GM23248 (cell line): ENCODE measurements around the gene OR11L1. TPM values are rescaled to one million over a fixed set of nuclear protein-coding genes. Genes with fewer than 3 reads are reported as not detected.

Experiments used
- DNase-seq: peaks from one replicate; pipeline ENCODE4 v3.0.0-alpha.2; 2015
- H2AFZ ChIP-seq: fragments of 200-600 bp; sonication (generic); 2 replicates; pipeline ENCODE4 v1.6.1; 2016; ENCODE audit warnings: antibody characterized with exemption
- H3F3A ChIP-seq: fragments of 200-600 bp; sonication (generic); 2 replicates; pipeline ENCODE4 v1.6.1; 2016; ENCODE audit warnings: mild to moderate bottlenecking, antibody characterized with exemption, mixed run types; ENCODE audit not compliant: insufficient read depth
- H3K27ac ChIP-seq: fragments of 200-600 bp; sonication (generic); 2 replicates; pipeline ENCODE4 v1.5.1; 2016; ENCODE audit warnings: mild to moderate bottlenecking
- H3K27me3 ChIP-seq: fragments of 200-600 bp; sonication (generic); replicated peaks from 2 replicates; pipeline ENCODE4 v1.6.1; 2016; ENCODE audit warnings: mild to moderate bottlenecking; ENCODE audit not compliant: insufficient read depth
- H3K36me3 ChIP-seq: fragments of 200-600 bp; sonication (generic); 2 replicates; pipeline ENCODE4 v1.6.1; 2016; ENCODE audit warnings: low read depth, mild to moderate bottlenecking
- H3K4me1 ChIP-seq: fragments of 200-600 bp; sonication (generic); 2 replicates; pipeline ENCODE4 v1.6.1; 2016; ENCODE audit warnings: mild to moderate bottlenecking; ENCODE audit not compliant: insufficient read depth
- H3K4me2 ChIP-seq: fragments of 200-600 bp; sonication (generic); one replicate; pipeline ENCODE4 v1.6.1; 2016; ENCODE audit warnings: mild to moderate bottlenecking; ENCODE audit not compliant: unreplicated experiment
- H3K4me3 ChIP-seq: fragments of 200-600 bp; sonication (generic); 2 replicates; pipeline ENCODE4 v1.5.1; 2016; ENCODE audit warnings: mild to moderate bottlenecking
- H3K79me2 ChIP-seq: fragments of 200-600 bp; sonication (generic); 2 replicates; pipeline ENCODE4 v1.6.1; 2016; ENCODE audit warnings: mild to moderate bottlenecking; ENCODE audit not compliant: insufficient read depth
- H3K9ac ChIP-seq: fragments of 200-600 bp; sonication (generic); 2 replicates; pipeline ENCODE4 v1.6.1; 2016; ENCODE audit warnings: mild to moderate bottlenecking
- H3K9me2 ChIP-seq: fragments of 200-600 bp; sonication (generic); 2 replicates; pipeline ENCODE4 v1.6.1; 2016; ENCODE audit warnings: mixed run types, mild to moderate bottlenecking, moderate library complexity; ENCODE audit not compliant: insufficient read depth
- H3K9me3 ChIP-seq: fragments of 200-600 bp; sonication (generic); one replicate; pipeline ENCODE4 v1.6.1; 2017; ENCODE audit warnings: low read depth
- H4K20me1 ChIP-seq: fragments of 200-600 bp; sonication (generic); 2 replicates; pipeline ENCODE4 v1.6.0; 2016; ENCODE audit not compliant: insufficient read depth
- EZH2 ChIP-seq: fragments of 200-600 bp; sonication (generic); IDR thresholded peaks from 2 replicates; pipeline ENCODE4 v1.6.1; 2018; ENCODE audit warnings: antibody characterized with exemption, mild to moderate bottlenecking; ENCODE audit not compliant: insufficient read depth, poor library complexity, severe bottlenecking
- EZH2phosphoT487 ChIP-seq: fragments of 200-600 bp; sonication (generic); IDR thresholded peaks from 2 replicates; pipeline ENCODE4 v1.6.1; 2018; ENCODE audit warnings: antibody characterized with exemption, moderate library complexity, mild to moderate bottlenecking, low read depth; ENCODE audit not compliant: insufficient read depth
- WGBS, 2 experiments: methylation state at CpG; one replicate each; pipeline ENCODE4 v1.1.6; 2015 to 2017; ENCODE audit warnings: low lambda C conversion rate in 2 of 2, low coverage in 1 of 2; ENCODE audit errors: missing lambda C conversion rate in 2 of 2; 5-methylcytosine and 5-hydroxymethylcytosine counted together
- in situ Hi-C: fragments of 300-500 bp; cut with MboI; formaldehyde crosslinking; loops from 2 replicates; pipeline ENCODE4 v1.15.0; 2020
- polyA plus RNA-seq: library from polyadenylated mRNA; unstranded; fragments of >200 nt; fragmentation: Nextera tagmentation; extraction: Ambion mirVana; gene quantifications from 2 replicates; pipeline ENCODE4 v1.2.1, GENCODE V29; 2016
- total RNA-seq: library from RNA; depleted of rRNA; stranded (reverse); fragments of >200 nt; shearing (Covaris generic); gene quantifications from 2 replicates; pipeline ENCODE4 v1.2.3, GENCODE V29; 2014

OR11L1 gene
- total and polyA plus RNA-seq, 2 experiments from 2014 or later, result not detected

- no peaks in the 10 kb centered on the region for H3K36me3 ChIP-seq
- TF ChIP-seq EZH2phosphoT487 (no peak), EZH2 (no peak)
- H2AFZ ChIP-seq, result no peak overlapping the region
- no peaks in the 10 kb centered on the region for H3F3A ChIP-seq
- H3K27me3 ChIP-seq, result no peaks in the 10 kb centered on the region
- H3K4me3 ChIP-seq, result no peak overlapping the region
- no peak overlapping the region for H3K9ac ChIP-seq
- no peak overlapping the region for H3K27ac ChIP-seq
- no peaks in the 10 kb centered on the region for H4K20me1 ChIP-seq
- no peaks in the 10 kb centered on the region for H3K9me3 ChIP-seq
- no peaks in the 10 kb centered on the region for H3K4me1 ChIP-seq
- in situ Hi-C loops, result no loop called here
- WGBS, 2 experiments, result 0 to 5% methylated on average over 1 of the region's 1 CpG
- no peaks in the 10 kb centered on the region for H3K79me2 ChIP-seq
- H3K9me2 ChIP-seq, result no peaks in the 10 kb centered on the region
- no peak overlapping the region for H3K4me2 ChIP-seq
- no peak for DNase-seq
These were observed 12.0 kb downstream of the OR11L1 start for GRCh38 chr1:247829656-247830055.

DNA sequence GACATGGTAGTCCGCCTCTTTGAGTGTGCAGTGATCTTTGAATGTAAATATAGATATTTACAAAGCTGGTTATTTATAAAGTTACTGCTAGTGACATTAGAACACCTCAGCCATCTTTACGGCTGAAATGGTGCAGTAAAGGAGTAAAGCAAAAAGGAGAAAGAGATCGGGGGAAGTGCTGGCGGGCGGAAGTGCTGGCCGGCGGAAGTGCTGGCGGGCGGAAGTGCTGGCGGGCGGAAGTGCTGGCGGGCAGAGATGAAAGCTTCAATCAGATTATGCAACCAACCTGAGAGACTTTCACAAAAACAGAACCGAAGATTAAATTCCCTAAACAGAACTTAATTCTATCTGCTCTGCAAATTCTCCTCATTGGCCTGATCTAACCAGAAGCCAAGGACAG is 16.3 kb downstream of the OR11L1 start:
- Histone ChIP-seq H3K4me3 (no peak overlapping the region), H3K27ac (no peak overlapping the region), H3K79me2 (no peaks in the 10 kb centered on the region), H3K4me2 (no peak overlapping the region), H3K36me3 (no peaks in the 10 kb centered on the region), H3K27me3 (no peaks in the 10 kb centered on the region), H3K9ac (no peak overlapping the region), H3K9me3 (no peaks in the 10 kb centered on the region), H3F3A (no peaks in the 10 kb centered on the region), H4K20me1 (no peaks in the 10 kb centered on the region), H3K4me1 (no peaks in the 10 kb centered on the region), H3K9me2 (no peaks in the 10 kb centered on the region), H2AFZ (no peak overlapping the region)
- TF ChIP-seq EZH2phosphoT487 (no peak), EZH2 (no peak)
- DNase-seq, result no peak
- WGBS, 2 experiments, result 61 to 68% methylated on average over 12 to 13 of the region's 13 CpGs
- in situ Hi-C loops, result no loop called here

DNA sequence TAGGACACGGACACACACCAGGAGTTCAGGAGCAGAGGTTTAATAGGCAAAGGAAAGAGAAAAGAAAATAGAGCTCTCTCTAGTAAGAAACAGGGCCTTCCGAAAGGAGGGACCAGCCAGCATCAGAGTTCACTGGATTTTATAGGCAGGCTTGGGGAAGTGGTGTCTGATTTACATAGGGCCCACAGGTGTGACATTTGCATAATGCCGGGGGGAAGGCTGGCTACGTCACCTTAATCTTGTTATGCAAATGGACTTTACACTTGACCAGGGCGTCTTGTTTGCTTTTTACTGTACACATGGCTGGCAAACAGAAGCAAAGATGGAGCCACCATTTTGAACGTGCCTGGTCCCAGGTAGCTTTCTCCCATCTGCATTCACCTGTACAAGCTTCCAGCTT is 17.7 kb downstream of the OR11L1 start, which contains the start of gene OR14A16:
OR14A16 (minus strand) TSS at position 97 of the 400 bp plus-strand sequence. CDS start 8,390 bp downstream, outside the sequence.
- Histone ChIP-seq H3K27ac (no peak within 1 kb of the TSS), H2AFZ (no peak within 1 kb of the TSS), H3K9me3 (no peaks in the 10 kb centered on the region), H3K27me3 (no peaks in the 10 kb centered on the region), H3K4me1 (no peaks in the 10 kb centered on the region), H3K4me2 (no peak within 1 kb of the TSS), H3K9ac (no peak within 1 kb of the TSS), H3K36me3 (no peaks in the 10 kb centered on the region), H4K20me1 (no peaks in the 10 kb centered on the region), H3K9me2 (no peaks in the 10 kb centered on the region), H3F3A (no peaks in the 10 kb centered on the region), H3K4me3 (no peak within 1 kb of the TSS), H3K79me2 (no peaks in the 10 kb centered on the region)
- TF ChIP-seq EZH2, result no peak
- TF ChIP-seq EZH2phosphoT487, result no peak
- WGBS, 2 experiments, result 19 to 22% methylated on average over 6 of the region's 6 CpGs
- no peak for DNase-seq
- in situ Hi-C loops, result no loop called here

GRCh38 chr1:247822060-247822459 is 19.6 kb downstream of the OR11L1 start:
- Histone ChIP-seq H3K4me3 (no peak overlapping the region), H3K4me2 (no peak overlapping the region), H3K9me3 (no peaks in the 10 kb centered on the region), H3K36me3 (no peaks in the 10 kb centered on the region), H4K20me1 (no peaks in the 10 kb centered on the region), H3K27me3 (no peaks in the 10 kb centered on the region), H3K9ac (no peak overlapping the region), H3K27ac (no peak overlapping the region), H3K9me2 (no peaks in the 10 kb centered on the region), H2AFZ (no peak overlapping the region), H3K79me2 (no peaks in the 10 kb centered on the region), H3K4me1 (no peaks in the 10 kb centered on the region), H3F3A (no peaks in the 10 kb centered on the region)
- TF ChIP-seq EZH2 (no peak), EZH2phosphoT487 (no peak)
- DNase-seq, result no peak
- WGBS, 2 experiments, result 36% methylated on average over 2 of the region's 2 CpGs; no CpG with 5 or more reads in 1 of the 2 experiments
- in situ Hi-C loops, result no loop called here

GRCh38 chr1:247812637-247813036 is 29.1 kb downstream of the OR11L1 start:
- H3F3A ChIP-seq, result no peaks in the 10 kb centered on the region
- in situ Hi-C loops, result no loop called here

More at GRCh38 chr1:247812637-247813036, 29.1 kb downstream of the OR11L1 start:
- no peak overlapping the region for H3K4me2 ChIP-seq
- no peak overlapping the region for H3K4me3 ChIP-seq
- no peaks in the 10 kb centered on the region for H3K36me3 ChIP-seq
- H4K20me1 ChIP-seq, result no peaks in the 10 kb centered on the region
- no peaks in the 10 kb centered on the region for H3K4me1 ChIP-seq
- TF ChIP-seq EZH2 (no peak), EZH2phosphoT487 (no peak)
- no peak overlapping the region for H3K9ac ChIP-seq
- H2AFZ ChIP-seq, result no peak overlapping the region
- DNase-seq, result no peak
- no peaks in the 10 kb centered on the region for H3K79me2 ChIP-seq
- H3K27ac ChIP-seq, result no peak overlapping the region
- WGBS, 2 experiments, result 4 to 6% methylated on average over 2 of the region's 2 CpGs
- no peaks in the 10 kb centered on the region for H3K9me2 ChIP-seq
- no peaks in the 10 kb centered on the region for H3K27me3 ChIP-seq
- no peaks in the 10 kb centered on the region for H3K9me3 ChIP-seq
